ENCODE measurements around the gene PDK2.

The PDK2 gene

DNA sequence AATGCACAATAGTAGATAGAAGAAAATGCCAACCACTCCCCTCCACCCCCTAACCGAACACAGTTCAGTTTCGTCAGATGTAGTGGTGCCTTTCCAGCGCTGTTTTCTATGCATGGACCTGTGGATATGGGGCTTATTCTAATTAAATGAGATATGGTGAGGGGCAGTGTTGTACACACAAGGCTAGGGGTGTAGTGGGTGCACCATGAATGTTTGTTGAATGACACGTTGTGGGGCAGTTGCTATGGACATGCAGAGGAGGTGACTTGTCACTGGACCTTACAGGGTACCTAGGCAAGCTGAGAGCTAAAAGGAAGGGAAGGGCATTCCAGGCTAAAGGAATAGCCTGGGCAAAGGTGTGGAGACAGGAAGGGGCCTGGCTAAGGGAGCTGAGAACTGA is 3.4 kb downstream of the PDK2 start:
- no peak for DNase-seq (ENCODE audit: extremely low read depth in 1 of 2, low read depth in 1 of 2)

DNA sequence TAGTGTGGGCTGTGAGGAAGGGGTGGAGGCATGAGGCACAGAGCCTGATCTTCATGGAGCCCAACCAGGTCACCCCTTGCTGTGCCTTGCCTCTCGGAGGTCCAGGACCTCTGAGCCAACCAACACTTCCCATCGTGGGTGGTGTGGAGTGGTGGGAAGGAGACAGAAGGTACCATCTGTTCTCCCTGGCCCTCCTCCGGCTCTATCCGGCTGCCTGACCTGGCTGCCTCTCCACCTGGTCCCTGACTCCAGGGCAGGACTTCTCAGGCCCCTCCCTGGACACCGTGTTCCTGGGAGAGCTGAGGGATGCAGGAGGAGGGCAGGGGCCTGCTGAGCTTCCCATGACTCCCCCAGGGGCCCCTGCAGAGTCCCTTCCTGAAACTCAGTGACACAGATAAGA is 3.9 kb downstream of the PDK2 start:
- DNase-seq (ENCODE audit: extremely low read depth in 1 of 2, low read depth in 1 of 2): no peak

DNA sequence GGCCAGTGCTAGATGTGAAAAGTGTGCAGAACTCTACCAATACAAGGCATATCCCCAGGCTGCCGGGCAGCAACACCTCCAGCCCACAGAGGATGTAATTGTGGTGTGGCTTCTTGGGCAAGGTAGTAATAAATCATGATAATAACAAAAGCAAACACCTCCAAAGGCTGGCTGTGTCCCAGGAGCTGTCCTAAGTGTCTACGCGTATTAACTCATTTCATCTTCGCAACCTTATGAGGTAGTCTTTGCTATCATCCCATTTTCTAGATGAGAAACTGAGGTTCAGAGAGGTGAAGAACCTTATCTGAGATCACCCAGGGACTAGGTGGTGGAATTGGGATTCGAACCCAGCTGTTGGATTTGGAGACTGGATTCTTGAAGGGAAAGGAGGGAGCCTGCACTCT is 5.3 kb downstream of the PDK2 start:
- no peak for DNase-seq (ENCODE audit: extremely low read depth in 1 of 2, low read depth in 1 of 2)

DNA sequence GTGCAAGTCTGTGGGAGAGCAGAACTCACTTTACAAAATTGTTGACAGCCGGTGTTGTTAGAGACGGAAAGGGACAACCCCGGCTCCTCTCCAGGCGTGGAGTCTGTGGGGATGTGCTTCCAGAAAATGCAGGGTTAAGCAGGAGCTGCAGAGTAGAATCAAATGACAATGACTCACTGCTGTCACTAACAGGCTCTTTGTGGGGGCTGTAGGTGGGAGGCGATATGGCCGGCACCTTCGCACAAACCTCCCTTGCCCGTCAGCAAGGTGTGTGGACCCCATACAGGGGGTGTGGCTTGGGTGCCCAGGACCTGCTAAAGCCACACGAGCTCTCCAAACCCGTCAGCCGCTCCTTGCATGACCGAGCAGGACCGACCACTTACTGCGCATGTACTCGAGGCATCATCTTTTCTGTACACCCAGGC is 5.8 kb downstream of the PDK2 start:
- DNase-seq (ENCODE audit: extremely low read depth in 1 of 2, low read depth in 1 of 2): no peak

DNA sequence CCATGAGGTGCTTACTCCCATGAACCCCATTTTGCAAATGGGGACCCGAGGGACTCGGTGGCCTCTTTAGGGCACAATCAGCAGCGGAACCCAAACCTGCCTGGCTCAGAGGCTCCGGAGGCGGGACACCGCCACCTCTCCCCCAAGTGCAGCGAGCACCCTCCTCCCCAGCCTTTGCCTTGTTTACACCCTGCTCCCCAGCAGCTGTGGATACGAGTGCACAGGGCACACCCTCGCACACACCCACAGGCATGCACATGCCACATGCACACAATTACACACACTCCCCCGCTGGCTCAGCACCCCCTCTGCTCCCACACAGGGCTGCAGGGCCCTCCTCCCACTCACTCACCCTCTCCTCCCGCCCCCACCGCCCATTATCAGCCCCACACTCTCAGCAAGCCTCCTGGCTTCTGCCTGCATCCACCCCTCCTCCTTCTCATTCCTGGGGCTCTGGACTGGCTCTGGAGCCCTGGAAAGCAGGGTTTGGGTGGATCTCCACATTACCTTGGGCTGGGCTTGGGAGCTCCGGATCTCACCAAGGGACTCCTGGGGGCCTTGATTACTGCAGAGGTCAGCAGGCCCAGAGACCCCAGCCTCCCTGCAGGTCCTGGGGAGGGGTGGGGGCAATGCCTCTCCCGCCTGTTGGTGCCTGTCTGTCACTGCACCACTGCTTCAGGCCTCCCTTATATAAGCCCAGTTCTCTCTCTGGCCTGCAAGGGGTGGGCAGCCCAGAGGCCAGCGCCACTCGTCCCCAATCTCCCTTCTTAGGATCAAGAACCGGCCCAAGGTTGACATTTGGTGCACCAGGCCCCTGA is 6.4 kb downstream of the PDK2 start:
- DNase-seq (ENCODE audit: extremely low read depth in 1 of 2, low read depth in 1 of 2): no peak

DNA sequence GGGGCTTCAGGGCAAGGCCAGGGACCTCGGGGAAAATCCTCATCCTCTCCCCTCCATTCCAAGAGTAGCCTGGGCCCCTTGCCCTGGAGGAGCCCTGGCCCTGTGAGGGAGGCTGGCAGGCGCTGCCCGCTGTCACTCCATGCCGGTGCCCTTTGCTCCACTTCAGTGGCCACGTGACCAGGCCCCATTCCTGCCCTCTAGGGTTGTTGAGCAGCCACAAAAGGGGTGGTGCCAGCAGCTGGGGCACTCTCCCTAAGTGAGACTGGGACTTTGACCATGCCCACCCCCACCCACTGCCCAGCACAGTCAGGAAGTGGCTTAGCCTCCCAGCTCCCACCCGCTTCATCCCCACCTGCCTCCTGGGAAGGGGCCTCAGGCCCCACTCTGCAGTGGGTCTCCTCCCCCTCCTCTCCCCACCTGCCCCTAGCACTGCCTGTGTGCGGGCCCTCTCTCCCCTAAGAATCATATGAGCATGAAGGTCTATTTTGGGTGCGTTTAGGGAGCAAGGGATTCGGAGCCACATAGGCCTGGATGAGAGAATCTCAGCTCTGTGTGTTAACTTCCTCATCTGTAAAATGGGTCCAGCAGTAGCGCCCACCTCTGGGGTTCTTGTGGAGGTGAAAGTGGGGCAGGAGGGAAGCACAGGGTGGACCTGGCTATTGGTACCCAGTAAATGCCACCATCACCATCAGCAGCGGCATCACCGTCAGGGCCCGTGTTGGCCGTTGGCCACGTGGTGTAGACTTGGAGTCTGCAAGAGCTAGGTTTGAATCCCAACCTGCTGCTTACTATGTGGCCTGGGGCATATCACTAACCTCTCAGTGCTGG is 7.2 kb downstream of the PDK2 start:
- no peak for DNase-seq (ENCODE audit: extremely low read depth in 1 of 2, low read depth in 1 of 2)

DNA sequence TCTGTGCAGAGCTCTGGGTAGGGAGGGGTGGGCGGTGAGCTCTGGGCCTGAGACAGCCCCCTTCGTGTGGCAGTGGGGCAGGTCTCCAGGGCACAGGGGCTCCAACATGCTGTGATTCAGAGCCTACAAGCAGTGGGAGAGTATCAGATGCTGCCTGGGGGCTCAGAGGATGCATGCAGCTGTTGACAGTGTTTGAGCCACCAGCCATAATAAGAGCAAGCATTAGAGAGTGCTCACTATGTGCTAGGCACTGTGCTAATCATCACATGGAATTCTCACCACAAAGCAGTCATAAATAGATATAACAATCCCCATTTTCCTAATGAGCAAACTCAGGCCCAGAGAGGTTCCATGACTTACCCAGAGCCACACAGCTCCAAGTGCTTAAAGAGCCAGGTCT is 8.1 kb downstream of the PDK2 start:
- DNase-seq (ENCODE audit: extremely low read depth in 1 of 2, low read depth in 1 of 2): no peak

DNA sequence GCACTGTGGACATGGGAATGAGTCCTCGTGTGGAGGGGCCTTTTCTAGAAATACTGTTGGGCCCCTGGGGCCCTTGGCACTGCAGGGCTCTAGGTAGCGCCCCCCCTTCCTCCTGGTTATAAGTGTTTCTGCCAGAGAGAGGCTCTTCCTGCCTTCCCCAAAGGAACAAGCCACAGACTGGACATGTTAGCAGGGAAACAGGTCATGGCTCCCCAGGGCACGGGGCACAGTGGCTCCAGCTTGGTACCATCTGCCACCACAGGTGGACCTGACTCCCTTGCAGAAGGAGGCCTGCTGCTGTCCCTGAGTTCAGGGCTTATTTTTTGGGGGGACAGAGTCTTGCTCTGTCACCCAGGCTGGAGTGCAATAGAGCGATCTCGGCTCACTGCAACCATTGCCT is 8.8 kb downstream of the PDK2 start:
- DNase-seq (ENCODE audit: extremely low read depth in 1 of 2, low read depth in 1 of 2): no peak

DNA sequence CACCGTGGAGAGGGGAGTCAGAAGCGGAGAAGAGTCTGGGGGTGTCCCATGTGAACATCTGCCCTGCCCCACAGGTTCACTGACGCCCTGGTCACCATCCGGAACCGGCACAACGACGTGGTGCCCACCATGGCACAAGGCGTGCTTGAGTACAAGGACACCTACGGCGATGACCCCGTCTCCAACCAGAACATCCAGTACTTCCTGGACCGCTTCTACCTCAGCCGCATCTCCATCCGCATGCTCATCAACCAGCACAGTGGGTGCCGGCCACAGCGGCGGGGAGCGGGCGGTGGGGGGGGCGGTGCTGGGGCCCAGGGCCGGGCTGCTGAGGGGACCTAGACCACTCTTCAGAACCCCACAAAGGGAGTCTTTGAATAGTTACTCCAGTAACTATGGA is 10.7 kb downstream of the PDK2 start:
- DNase-seq (ENCODE audit: extremely low read depth in 1 of 2, low read depth in 1 of 2): no peak

DNA sequence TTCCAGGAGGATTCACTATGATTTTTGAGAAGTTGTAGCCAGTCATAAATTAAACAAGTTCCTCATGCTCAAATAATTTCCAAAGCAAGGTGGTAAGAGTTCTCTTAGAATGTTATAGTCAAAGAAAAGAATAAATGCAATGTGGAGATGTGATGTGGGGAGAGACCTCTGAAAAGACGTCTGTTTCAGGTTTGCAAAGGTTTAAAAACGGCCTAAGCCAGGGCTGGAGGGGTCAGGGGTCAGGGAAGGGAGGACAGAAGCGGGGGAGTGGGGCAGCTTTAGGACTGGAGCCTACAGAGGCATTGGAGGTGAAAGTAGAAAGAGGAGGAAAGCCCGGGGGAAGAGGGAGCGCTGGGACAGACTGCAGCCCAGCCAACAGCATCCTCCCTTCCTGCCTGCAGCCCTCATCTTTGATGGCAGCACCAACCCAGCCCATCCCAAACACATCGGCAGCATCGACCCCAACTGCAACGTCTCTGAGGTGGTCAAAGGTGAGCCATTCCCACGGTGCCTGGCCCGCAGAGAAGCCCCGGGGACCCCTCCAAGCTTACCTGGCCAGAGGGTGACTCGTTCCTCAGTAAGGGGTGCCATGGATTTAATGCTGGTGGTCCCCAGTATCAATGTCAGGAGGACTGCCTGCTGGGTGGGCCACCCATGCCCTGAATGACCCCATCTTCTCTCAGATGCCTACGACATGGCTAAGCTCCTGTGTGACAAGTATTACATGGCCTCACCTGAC is 11.4 kb downstream of the PDK2 start:
- DNase-seq (ENCODE audit: extremely low read depth in 1 of 2, low read depth in 1 of 2): no peak

DNA sequence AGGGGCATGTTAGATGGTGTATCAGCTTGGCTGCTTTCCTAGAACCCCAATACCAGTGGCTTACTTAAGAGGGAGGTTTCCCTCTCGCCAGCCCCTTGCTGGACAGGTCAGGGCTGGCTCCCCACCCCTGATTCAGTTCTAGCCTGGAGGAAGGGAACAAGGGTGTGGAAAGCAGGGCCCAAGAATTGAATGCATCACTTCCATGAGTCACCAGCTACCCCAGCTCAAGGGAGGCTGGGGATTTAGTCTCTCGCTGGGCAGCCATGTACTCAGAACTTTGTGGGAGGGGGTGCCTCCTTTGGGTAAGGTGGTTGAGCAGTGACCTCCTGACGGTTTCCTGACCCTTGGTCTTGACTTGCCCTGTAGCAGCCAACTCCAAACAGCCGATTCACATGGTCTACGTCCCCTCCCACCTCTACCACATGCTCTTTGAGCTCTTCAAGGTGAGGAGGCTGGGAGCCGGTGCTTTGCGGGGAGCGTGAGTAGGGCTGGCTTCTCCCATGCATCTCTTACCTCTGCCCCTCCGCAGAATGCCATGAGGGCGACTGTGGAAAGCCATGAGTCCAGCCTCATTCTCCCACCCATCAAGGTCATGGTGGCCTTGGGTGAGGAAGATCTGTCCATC is 12.8 kb downstream of the PDK2 start:
- no peak for DNase-seq (ENCODE audit: extremely low read depth in 1 of 2, low read depth in 1 of 2)

DNA sequence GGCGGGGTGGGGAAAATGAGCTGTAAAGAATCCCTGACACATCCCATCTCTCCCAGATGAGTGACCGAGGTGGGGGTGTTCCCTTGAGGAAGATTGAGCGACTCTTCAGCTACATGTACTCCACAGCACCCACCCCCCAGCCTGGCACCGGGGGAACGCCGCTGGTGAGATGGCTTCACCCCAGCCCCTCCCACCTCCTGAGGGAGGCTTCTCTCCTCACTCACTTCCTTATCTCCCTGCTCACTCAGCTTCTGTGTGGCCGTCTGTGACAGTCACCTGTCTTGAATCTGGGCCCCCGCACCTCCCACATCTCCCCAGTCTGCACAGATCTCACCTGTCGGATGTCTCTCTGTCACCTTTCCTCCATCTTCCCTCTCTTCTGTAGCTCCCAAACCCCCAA is 13.4 kb downstream of the PDK2 start:
- DNase-seq (ENCODE audit: extremely low read depth in 1 of 2, low read depth in 1 of 2): no peak

DNA sequence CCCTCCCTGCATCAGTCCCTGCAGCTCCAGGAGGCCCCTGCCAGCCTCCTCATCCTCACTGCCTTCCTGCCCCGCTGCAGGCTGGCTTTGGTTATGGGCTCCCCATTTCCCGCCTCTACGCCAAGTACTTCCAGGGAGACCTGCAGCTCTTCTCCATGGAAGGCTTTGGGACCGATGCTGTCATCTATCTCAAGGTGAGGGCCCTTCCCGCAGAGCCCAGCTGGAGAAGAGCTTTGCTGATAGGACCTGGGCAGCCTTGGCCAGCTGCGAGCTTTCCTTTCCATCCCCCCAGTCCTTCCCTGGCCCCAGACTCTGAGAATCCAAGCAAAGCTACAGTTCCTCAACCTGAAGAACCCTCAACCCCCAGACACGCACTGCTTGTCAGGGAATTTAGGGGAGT is 14.1 kb downstream of the PDK2 start:
- DNase-seq (ENCODE audit: extremely low read depth in 1 of 2, low read depth in 1 of 2): no peak

DNA sequence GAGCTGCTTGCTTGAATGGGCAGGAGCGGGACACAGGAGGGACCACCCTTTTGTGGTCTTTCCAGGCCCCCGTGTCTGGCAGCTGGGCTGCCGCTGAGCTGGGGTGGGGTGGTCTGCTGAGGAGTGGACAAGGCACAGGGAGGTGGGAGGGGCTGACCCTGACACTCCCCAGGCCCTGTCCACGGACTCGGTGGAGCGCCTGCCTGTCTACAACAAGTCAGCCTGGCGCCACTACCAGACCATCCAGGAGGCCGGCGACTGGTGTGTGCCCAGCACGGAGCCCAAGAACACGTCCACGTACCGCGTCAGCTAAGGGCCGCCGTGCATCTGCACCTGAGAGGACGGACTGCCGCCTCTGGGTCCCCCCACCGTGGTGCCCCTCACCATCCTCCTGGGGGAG is 14.6 kb downstream of the PDK2 start:
- DNase-seq (ENCODE audit: extremely low read depth in 1 of 2, low read depth in 1 of 2): no peak

DNA sequence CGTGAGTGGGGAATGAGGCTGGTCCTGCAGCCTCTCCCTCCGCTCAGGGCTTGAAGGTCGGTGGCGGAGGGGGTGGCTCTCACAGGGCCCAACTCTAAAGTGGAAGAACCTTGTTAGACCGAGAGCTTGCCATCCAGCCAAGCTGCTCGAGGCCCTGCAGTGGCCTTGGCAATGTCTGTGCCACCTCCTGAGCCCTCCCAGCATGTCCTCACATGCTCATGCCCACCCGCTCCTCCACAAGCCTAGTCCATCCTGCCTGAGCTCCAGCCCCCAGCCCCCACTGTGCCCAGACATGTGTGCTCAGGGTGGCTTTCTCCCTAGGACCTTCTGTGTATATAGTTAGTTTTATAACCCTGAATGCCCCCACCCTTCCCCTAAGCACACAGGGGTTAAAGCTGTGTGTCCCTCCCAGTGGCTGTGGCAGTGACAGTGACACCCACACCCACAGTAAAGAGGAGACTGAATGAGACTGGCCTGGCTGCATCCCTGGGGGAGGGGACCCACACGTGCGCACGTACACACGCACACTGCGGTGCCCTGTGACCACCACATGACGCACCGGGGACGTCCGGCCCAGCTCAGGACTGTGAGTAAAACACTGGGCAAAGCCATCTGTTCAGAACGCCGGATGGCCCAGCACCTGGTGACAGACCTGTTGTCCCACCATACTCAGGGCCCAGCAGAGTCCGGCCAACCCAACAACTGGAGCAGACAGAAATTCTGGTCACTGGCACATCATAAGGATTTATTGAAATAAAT is 15.6 kb downstream of the PDK2 start:
- no peak for DNase-seq (ENCODE audit: extremely low read depth in 1 of 2, low read depth in 1 of 2)

DNA sequence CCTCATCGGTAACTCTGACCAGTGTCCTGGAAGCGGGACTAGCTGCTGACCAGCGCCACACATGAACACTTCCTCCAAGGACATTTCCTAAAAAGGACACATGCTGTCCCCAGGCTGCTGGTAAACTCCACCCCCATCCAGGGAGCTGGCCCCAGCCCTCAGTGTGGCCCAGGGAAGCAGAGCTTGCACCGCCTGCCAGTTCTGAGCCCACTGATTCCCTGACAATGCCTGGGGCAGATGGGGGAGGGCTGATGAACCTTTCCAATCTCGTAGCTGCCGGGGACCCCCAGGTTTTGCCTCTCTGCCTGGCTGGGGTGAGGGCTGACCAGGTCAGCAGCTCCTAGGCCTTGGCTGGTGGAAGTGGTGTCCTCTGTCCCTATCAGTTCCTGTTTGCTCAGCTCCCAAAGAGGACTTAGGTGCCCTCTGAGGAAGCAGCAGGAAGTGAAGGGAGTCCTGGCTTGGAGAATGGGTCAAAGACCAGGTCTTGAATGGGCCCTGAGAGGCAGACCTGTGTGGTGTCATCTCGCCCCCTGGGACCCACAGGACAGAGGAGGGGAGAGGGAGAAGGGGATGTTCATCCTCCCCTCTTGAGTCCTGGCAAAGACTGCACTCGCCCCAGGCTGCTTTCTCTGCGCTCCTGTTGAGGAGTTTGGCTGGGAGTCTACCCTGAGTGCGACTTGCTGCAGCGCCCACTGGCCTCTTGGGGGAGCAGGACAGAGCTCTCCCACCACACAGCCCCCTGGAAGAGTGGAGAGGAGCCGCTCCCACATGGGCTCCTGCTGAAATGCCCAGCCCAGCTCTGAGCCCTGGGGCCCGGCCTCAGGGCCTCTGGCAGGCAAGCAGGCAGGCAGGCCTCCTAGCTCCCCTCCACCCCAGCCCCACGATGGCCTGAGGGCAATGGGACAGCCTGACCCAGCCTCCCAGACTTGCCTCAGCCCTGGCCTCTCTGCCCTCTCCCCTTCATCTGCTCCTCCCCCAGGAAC is 16.8 kb downstream of the PDK2 start:
- no peak for DNase-seq (ENCODE audit: extremely low read depth in 1 of 2, low read depth in 1 of 2)

DNA sequence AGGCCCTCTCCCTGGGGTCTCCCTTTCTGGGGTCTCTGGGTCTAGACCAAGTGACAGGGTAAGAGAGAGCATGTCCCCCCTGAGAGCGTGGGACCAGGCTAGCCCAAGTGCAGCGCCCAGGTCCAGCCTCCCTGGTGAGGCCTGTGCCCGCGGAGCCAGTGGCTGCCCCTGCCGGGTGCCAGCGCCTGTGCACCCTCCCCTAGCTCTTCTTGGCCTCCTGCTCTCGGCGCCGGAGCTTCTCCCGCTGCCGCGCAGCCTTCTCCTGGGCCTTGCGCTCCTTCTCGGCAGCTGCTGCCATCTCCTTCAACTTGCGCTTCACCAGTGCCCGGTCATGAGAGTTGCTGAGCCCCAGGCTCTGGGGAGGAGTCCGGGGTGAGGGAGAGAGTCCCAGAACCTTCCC is 17.5 kb downstream of the PDK2 start:
- no peak for DNase-seq (ENCODE audit: extremely low read depth in 1 of 2, low read depth in 1 of 2)

DNA sequence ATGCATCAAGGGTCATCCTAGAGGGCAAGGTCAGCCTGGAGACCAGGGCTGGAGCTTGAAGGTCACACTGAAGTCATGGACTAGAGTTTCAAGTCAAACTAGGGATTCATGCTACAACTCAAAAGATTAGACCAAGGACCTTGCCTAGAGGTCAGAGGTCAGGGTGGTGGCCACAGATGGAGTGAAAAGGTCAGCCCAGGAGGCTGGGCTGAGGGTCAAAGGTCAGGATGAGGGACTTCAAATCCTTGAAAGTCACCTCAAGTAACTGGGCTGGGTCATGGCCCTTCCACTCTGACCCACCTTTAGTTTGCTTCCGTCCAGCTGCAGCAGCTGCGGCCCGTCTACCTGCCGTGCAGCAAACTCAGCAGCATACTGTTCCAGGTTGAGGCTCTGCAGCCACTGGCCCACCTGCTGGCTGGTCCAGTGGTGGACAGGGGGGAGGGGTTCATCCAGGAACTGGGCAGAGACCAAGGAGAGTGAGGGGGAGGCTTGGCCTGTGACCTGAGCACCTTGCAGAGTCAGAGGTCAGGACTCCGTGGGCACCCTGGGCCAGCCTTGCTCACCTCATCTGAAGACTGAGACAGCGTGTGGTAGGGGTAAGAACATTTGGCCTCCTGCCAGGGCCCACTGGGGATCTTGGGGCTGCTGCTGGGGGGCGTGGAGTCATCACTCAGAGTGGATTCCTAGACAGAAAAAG is 18.6 kb downstream of the PDK2 start:
- no peak for DNase-seq (ENCODE audit: extremely low read depth in 1 of 2, low read depth in 1 of 2)

DNA sequence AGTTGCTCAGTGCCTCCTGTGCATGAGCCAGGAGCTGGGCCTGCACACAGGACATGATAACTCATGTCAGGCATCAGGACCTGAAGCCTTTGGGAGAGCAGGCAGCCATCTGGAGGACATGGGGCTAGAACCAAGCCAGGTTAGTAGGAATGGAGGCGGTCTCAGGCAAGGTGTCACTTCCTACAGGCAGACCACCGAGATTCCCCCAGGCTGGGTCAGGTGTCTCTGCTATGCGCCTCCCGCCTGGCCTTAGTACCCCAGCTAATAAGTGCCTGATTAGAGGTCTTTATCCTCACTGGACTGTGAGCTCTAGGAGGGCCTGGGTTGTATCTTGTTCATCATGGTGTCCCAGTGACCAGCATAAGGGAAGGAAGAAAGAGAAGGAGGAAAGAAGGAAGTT is 19.2 kb downstream of the PDK2 start:
- no peak for DNase-seq (ENCODE audit: extremely low read depth in 1 of 2, low read depth in 1 of 2)

All from stimulated activated CD8-positive, alpha-beta memory T cell treated with anti-CD3 and anti-CD28 coated beads, Interleukin-7, amount 100 ng/mL, for 48 hours (primary cell).